ENCODE measurements around the gene COG2.
"Not testable (repeated sequence)": the region's sequence is repeated elsewhere in the genome, so short reads cannot be mapped to it uniquely, and the experiment has no call there.

Gene COG2

DNA sequence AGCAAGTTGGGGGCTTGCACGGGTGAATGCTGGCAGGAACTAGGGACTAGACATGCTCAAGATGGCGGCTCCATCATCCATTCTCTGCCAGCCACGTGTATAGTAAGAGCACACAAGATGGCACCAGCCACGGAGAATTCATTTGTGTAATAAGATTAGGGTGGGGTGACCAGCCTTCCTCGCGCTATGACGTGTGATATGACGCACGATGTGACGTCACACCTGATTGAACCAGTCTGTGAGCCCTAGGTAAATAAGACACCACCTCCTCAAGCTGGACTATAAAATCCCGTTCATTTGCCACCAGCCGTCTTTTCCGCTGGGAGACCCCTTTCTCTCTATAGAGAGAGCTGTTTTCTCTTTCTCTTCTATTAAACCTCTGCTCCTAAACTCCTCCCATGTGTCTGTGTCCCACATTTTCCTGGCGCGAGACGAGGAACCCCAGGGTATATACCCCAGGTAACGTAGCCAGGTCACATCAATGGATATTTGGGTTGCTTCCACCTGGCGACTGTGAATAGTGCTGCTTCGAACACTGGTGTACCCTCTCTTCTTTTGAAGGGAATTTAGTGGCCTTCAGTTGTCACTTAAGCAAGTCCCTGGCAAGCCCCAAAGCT is 18.1 kb upstream of the COG2 start:
- DNase-seq (ENCODE audit: low spot score), result no peak

DNA sequence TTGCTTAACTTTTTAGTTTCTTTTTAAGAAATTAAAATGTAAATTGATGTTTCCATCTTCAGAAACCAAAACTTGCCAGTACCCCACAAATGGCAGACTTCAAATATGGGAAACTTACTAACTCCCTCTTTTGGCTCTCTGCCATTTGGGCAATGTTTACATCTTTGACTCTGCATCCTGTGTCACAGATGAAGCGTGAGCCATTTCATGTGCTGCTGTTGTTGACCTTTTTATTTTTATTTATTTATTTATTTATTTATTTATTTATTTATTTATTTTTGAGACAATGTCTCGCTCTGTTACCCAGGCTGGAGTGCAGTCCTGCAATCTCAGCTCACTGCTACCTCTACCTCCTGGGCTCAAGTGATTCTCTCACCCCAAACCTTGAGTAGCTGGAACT is 16.0 kb upstream of the COG2 start:
- no peak for DNase-seq (ENCODE audit: low spot score)

GRCh38 chr1:230627767-230628166 is 14.5 kb upstream of the COG2 start:
- no peak for DNase-seq (ENCODE audit: low spot score)

GRCh38 chr1:230629511-230629910 is 12.8 kb upstream of the COG2 start:
- DNase-seq (ENCODE audit: low spot score), result no peak

- DNase-seq (ENCODE audit: low spot score), result no peak
These were observed 10.8 kb upstream of the COG2 start for GRCh38 chr1:230631477-230631876.

DNA sequence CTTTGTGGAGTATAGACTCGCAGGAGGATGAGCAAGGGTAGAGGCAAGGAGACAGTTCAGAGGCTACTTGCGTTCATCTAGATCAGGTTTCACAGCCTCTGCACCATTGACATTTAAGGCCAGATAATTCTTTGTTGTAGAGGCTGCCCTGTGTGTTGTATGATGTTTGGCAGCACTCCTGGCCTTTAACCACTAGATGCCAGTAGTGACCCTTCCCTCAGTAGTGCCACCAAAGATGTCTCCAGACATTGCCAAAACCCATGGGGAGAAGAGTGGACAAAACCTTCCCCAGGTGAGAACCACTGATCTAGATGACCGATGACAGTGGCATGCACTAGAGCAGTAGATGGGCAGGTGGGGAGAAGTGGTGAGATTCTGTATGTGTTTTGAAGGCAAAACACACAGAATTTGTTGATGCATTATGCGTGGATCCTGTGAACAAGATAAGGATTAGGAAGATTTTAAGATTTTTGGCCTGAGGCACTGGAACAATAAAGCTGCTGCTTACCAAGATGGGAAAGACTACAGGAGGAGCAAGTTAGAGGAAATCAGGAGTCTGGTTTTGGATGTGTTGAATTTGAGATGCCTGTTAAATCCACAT is 9.9 kb upstream of the COG2 start:
- peak; percentile 31 for DNase-seq (ENCODE audit: low spot score)

DNA sequence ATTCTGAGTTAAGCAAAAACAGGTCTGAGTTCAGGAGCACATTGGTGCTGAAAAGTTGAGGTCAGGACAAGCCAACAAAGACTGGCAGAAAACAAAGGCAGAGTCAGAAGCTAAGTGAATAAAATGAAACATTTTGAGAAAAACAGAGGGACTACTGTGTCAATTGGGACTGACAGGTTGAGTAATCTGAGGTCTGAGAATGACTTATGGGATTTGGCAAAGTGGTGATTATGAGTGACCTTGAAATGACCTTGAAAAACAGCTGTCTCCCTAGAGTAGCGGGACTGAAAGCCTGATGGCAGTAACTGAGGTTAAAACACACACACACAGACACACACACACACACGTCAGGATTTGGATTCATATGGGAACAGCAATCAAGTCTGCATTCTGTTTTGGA is 8.8 kb upstream of the COG2 start:
- no peak for DNase-seq (ENCODE audit: low spot score)

DNA sequence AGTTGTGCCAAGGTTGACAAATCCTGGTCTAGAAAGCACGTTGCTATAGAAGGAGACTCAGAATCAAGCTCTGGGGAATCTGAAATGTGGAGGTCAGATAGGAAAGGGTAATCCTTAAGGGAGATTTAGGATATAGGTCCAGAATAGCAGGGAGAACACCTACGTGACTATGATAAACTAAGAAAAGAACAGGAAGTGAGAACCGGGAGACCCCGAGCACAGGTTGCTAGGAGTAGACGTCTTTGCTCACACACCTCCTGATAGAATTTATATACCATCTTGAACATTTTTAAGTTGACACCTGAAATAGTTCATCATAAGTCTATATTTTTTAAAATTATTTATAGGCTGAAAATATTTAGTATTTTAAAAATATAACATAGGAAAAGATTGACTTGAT is 7.9 kb upstream of the COG2 start:
- DNase-seq (ENCODE audit: low spot score), result no peak

DNA sequence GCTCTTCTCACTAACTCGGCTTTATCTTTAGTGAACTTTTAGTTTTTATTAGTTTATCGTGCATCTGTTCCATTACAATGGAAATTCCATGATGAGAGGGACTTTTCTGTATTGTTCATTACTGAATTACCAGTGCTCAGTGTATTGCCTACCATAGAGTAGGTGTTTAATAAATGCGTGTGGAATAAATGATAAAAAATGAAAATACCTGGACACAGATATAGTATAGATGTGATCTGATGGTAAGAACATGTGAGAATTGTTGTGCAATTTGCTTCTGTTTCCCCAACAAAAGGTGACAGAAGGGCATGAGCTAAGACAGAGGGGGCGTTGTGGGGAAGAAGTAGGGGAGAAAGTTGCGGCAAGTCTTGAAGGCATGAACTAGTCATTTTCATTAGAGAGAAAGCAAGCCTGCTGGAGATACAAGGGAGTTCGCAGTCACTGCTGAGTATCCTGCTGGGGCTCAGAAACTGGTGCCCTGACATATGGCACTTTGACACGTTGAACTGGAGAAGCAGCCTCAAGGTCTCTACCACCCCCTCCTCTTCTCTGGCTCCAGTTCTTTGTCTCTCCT is 5.6 kb upstream of the COG2 start:
- DNase-seq (ENCODE audit: low spot score), result no peak

- DNase-seq (ENCODE audit: low spot score), result no peak
These were observed 2.5 kb upstream of the COG2 start for GRCh38 chr1:230639714-230640209.

DNA sequence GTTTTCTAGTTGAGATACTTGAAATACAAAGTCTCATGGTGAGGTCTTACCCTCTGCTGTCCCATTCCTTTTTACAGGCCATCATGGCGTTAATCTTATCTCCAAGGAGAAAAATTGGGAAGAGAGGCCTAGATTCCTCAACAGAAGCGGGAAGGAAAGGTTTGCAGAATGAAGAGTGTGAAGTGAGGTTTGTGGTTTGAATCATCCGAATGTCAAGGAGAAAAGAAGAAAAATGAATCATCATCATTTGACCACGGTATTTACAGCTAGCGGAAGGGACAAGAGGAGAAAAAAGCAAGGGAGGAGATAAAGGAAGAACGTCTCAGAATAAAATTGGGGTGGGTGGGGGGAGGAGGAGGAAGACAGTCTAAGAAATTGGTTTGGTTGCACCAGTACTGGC is 935 bp upstream of the COG2 start:
- no peak for DNase-seq (ENCODE audit: low spot score)

- DNase-seq (ENCODE audit: low spot score), result peak; percentile 6
These were observed 400 bp upstream of the COG2 start for GRCh38 chr1:230641900-230642262.

GRCh38 chr1:230643908-230644307 is 1.6 kb downstream of the COG2 start:
- no peak for DNase-seq (ENCODE audit: low spot score)

DNA sequence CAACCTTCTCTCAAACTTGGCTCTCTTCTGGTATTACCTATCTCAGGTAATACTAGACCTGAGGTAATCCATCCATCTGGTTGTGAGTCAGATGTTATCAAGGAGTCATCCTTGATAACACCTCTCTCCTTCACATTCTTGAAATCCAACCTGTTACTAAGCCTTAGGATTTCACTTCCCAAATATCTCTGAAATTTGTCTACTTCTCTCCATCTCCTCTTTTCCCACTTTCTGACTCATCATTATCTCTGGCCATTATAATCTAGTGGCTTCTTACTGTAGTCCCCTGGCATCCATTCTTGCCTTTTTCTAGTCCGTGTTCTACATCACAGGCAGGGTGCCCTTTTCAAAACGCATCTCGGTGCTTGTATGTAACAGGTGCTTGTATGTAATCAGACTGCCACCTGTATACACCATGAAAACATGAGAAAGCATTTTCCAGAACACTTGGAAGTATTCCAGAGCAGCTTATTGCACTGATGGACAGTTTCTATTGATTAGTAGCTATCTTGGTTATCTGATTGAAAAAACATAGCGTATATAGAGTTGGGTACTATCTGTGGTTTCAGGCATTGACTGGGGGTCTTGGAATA is 4.5 kb downstream of the COG2 start:
- no peak for DNase-seq (ENCODE audit: low spot score)

GRCh38 chr1:230647321-230647720 is 5.0 kb downstream of the COG2 start:
- DNase-seq (ENCODE audit: low spot score), result no peak

DNA sequence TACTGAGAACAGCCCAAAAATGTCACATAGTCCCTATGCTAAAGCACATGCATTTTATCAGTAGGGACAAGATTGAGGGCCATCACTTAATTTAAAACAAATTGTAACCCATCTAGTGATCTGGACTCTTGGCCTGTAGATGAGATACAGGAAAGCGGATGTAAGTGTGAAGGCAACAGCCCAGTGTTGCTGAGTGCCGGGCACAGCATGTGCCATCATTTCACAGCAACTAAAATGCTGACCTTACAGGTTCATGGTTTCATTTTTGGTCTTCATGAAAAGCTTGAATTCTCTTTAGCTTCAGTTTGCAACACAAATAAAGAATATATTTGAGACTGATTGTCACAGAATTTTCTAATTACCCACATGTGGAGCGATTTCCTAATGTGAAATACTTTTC is 5.8 kb downstream of the COG2 start:
- DNase-seq (ENCODE audit: low spot score), result no peak

GRCh38 chr1:230650300-230650699 is 8.0 kb downstream of the COG2 start:
- DNase-seq (ENCODE audit: low spot score), result no peak

GRCh38 chr1:230651235-230651634 is 9.0 kb downstream of the COG2 start:
- DNase-seq (ENCODE audit: low spot score), result no peak

DNA sequence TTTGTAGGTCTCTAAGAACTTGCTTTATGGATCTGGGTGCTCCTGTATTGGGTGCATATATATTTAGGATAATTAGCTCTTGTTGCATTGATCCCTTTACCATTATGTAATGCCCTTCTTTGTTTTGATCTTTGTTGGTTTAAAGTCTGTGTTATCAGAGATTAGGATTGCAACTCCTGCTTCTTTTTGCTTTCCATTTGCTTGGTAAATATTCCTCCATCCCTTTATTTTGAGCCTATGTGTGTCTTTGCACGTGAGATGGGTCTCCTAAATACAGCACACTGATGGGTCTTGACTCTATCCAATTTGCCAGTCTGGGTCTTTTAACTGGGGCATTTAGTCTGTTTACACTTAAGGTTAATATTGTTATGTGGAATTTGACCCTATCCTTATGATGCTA is 14.4 kb downstream of the COG2 start:
- not testable (repeated sequence) for DNase-seq (ENCODE audit: low spot score)

GRCh38 chr1:230658103-230658502 is 15.8 kb downstream of the COG2 start:
- not testable (repeated sequence) for DNase-seq (ENCODE audit: low spot score)

DNA sequence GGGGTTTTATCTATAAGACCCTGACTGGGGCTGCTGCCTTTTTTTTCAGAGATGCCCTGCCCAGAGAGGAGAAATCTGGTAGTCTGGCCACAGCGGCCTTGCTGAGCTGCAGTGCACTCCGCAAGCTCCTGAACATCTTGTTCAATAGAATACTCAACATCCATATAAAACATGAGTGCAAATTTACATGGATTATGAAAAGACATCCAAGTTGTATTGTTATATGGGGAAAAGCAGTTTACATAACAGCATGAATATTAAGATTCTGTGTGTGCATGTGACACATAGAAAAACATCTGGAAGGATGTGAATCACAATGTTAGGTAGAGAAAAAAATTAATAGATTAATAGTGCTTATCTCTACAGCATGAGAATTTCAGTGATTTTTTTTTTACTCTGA is 16.4 kb downstream of the COG2 start:
- DNase-seq (ENCODE audit: low spot score), result no peak

DNA sequence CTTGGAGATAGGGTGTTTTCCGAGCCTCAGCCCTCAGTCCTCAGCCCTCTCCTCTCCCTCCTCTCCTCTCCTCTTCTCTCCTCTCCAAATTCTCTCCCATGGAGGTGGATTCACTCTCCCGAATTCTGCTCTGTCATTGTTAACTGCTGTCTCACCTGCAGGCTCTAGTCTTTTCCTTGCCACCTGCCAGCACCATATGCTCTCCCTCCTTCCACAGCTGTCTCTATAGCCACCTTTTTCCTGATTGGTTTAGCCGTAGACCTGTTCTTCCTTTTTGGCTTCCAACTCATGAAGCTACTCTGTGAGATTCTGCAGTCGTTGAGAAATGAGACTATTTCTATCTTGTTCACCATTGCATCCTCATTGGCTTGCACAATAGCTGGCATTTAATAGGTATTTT is 19.7 kb downstream of the COG2 start:
- no peak for DNase-seq (ENCODE audit: low spot score)

DNA sequence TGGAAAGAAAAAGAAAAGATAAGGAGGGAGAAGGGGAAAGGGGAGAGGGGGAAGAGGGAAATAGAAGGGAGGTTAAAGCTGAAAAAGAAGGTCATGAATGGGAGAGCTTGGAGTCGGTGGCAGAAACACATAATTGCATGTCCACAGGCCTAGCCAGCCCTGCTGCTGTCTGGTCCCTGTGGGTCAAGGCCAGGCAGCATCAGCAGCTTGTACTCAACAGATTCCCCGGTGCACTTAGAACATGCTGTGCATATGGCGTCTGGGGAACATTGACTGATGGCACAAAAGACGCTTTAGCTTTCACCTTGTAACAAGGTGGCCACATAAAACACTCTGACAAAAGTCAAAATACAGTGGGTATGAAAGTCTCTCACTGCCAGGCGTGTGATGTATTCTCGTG is 25.9 kb downstream of the COG2 start:
- no peak for DNase-seq (ENCODE audit: low spot score)

GRCh38 chr1:230669543-230669942 is 27.3 kb downstream of the COG2 start:
- no peak for DNase-seq (ENCODE audit: low spot score)

Measured in putamen (tissue), 1 donor.